Panc1 (cell line): ENCODE results near the gene TNFRSF14. TPM values are rescaled to one million over a fixed set of nuclear protein-coding genes. Genes with fewer than 3 reads are reported as not detected.

Source experiments
- ATAC-seq: fragments of 200-7000 bp; cut with Tn5 transposase; 2 replicates; pipeline ENCODE4 v1.9.1; 2020; ENCODE audit warnings: mild to moderate bottlenecking, moderate library complexity
- BruUV-seq: library from RNA; stranded (reverse); fragments of 400-500 nt; replicated peaks from 2 replicates; lab custom pipeline; 2021; lab: Mats Ljungman, UMichigan
- CTCF ChIA-PET: fragments of 300-600 bp; sonication (Branson Sonifier 250); formaldehyde crosslinking; loops from one replicate; lab custom pipeline; 2022; ENCODE audit warnings: antibody characterized with exemption; lab: Charles Lee
- POLR2A ChIA-PET: fragments of 300-600 bp; sonication (Branson Sonifier 250); formaldehyde crosslinking; loops from one replicate; lab custom pipeline; 2022; ENCODE audit warnings: antibody characterized with exemption; lab: Charles Lee
- DNase-seq: peaks from one replicate; pipeline ENCODE4 v3.0.0-alpha.2; 2010; ENCODE audit warnings: low read depth, low spot score
- H3K27ac ChIP-seq: 2 replicates; pipeline ENCODE4 v1.5.1; 2011; ENCODE audit warnings: mild to moderate bottlenecking, low read length, inconsistent platforms
- H3K27me3 ChIP-seq: fragments of 200-500 bp; sonication (Bioruptor generic); 2 replicates; pipeline ENCODE4 v1.6.0; 2014; ENCODE audit warnings: low read length, inconsistent platforms; ENCODE audit not compliant: control insufficient read depth, insufficient read depth
- H3K36me3 ChIP-seq: fragments of 200-500 bp; sonication (Bioruptor generic); 2 replicates; pipeline ENCODE4 v1.5.1; 2014; ENCODE audit warnings: inconsistent platforms, mild to moderate bottlenecking, low read length, moderate library complexity; ENCODE audit not compliant: control insufficient read depth, insufficient read depth
- H3K4me1 ChIP-seq: 2 replicates; pipeline ENCODE4 v1.5.1; 2011; ENCODE audit warnings: inconsistent platforms, mild to moderate bottlenecking, low read length, moderate library complexity; ENCODE audit not compliant: control insufficient read depth, insufficient read depth
- H3K4me3 ChIP-seq, 2 experiments: 2 replicates each; pipeline ENCODE4 v1.5.1; 2011 to 2012; ENCODE audit warnings: low read depth in 2 of 2, low read length in 2 of 2, mild to moderate bottlenecking in 2 of 2, inconsistent platforms in 1 of 2, moderate library complexity in 1 of 2
- H3K9me3 ChIP-seq: fragments of 200-500 bp; sonication (Bioruptor generic); 2 replicates; pipeline ENCODE4 v1.5.1; 2014; ENCODE audit warnings: low read depth, mild to moderate bottlenecking, inconsistent platforms, low read length, moderate library complexity; ENCODE audit not compliant: control insufficient read depth, insufficient read depth
- POLR2AphosphoS5 ChIP-seq: IDR thresholded peaks from 2 replicates; pipeline ENCODE4 v1.6.1; 2012; ENCODE audit warnings: mild to moderate bottlenecking, low read depth, low read length, moderate library complexity
- SIN3A ChIP-seq: IDR thresholded peaks from 2 replicates; pipeline ENCODE4 v1.6.1; 2012; ENCODE audit warnings: low read depth, mild to moderate bottlenecking, low read length, moderate library complexity, borderline replicate concordance; ENCODE audit not compliant: insufficient read depth
- TCF7L2 ChIP-seq: IDR thresholded peaks from 2 replicates; pipeline ENCODE4 v1.6.1; 2011; ENCODE audit warnings: mild to moderate bottlenecking, low read depth, low read length, inconsistent platforms
- in situ Hi-C: cut with HindIII; loops from 2 replicates; pipeline ENCODE4 v1.10.0; 2016; ENCODE audit warnings: low sequenced_read_pairs, low pct_unique_long_range_greater_than_20kb
- intact Hi-C: fragments of 100-400 bp; cut with micrococcal nuclease; formaldehyde crosslinking; loops from one replicate; pipeline ENCODE4 v1.10.0; 2022; ENCODE audit not compliant: unreplicated experiment
- total RNA-seq: library from RNA; stranded (reverse); gene quantifications from one replicate; pipeline ENCODE4 v1.2.1, GENCODE V29; 2021; ENCODE audit not compliant: unreplicated experiment
- TF ChIP-seq, protein P1 (sequence below), 2 experiments: IDR thresholded peaks; 2 replicates each; pipeline ENCODE4 v1.6.1; 2011 to 2012; ENCODE audit warnings: low read depth in 2 of 2, control low read depth in 1 of 2, low read length in 1 of 2, mild to moderate bottlenecking in 1 of 2, moderate library complexity in 1 of 2; ENCODE audit not compliant: insufficient read depth in 1 of 2
- TF ChIP-seq, protein P2 (sequence below): fragments of 450-650 bp; IDR thresholded peaks from 2 replicates; pipeline ENCODE4 v1.5.1; 2017; ENCODE audit warnings: mild to moderate bottlenecking

Gene TNFRSF14
- total RNA-seq, 1 experiment from 2014 or later: 20.1 TPM

DNA sequence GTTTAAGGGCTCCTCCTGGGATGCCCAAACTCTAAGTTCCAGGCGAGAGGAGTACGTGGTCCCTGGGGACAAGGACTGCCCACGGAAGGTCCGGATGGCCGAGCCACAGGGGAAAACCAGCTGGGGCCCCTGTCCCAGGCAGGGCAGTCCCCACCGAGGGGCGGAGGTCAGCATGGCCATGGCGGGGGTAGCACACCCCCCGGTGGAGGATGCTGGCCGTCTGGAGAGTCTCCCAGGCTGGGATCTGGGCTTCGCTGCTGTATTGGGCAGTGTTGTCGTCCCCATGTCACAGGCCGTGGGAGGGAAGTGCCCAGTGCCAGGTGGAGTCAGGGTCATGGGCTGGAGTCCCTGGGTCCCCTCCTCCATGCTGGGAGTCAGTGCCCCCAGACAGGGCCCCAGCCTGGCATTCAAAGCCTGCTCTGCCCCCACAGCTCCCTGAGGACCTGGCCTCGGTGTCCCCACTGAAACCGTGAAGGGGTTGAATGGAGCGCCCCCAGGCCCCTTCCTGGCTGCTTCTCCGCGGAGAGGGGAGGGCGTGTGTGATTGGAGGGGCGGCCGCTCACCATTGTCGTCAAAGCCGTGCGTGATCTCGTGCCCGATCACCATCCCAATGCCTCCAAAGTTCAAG, 37.2 kb downstream of the TNFRSF14 start:
- DNase-seq (no peak), ATAC-seq (peak; percentile 17; the same call in 1 of the 2 replicates)
- H3K27me3 ChIP-seq: no peaks in the 10 kb centered on the region
- CTCF ChIA-PET: no interaction called here
- H3K36me3 ChIP-seq: no peaks in the 10 kb centered on the region
- no peaks in the 10 kb centered on the region for H3K9me3 ChIP-seq
- in situ Hi-C loops: no loop called here
- POLR2A ChIA-PET: no interaction called here
- H3K4me3 ChIP-seq: no peak overlapping the region
- no TSS peak for BruUV-seq
- no peak overlapping the region for H3K27ac ChIP-seq
- no peaks in the 10 kb centered on the region for H3K4me1 ChIP-seq
- TF ChIP-seq, protein P1, sequence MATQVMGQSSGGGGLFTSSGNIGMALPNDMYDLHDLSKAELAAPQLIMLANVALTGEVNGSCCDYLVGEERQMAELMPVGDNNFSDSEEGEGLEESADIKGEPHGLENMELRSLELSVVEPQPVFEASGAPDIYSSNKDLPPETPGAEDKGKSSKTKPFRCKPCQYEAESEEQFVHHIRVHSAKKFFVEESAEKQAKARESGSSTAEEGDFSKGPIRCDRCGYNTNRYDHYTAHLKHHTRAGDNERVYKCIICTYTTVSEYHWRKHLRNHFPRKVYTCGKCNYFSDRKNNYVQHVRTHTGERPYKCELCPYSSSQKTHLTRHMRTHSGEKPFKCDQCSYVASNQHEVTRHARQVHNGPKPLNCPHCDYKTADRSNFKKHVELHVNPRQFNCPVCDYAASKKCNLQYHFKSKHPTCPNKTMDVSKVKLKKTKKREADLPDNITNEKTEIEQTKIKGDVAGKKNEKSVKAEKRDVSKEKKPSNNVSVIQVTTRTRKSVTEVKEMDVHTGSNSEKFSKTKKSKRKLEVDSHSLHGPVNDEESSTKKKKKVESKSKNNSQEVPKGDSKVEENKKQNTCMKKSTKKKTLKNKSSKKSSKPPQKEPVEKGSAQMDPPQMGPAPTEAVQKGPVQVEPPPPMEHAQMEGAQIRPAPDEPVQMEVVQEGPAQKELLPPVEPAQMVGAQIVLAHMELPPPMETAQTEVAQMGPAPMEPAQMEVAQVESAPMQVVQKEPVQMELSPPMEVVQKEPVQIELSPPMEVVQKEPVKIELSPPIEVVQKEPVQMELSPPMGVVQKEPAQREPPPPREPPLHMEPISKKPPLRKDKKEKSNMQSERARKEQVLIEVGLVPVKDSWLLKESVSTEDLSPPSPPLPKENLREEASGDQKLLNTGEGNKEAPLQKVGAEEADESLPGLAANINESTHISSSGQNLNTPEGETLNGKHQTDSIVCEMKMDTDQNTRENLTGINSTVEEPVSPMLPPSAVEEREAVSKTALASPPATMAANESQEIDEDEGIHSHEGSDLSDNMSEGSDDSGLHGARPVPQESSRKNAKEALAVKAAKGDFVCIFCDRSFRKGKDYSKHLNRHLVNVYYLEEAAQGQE (IDR thresholded peaks at IDR 0.05; ENCODE audit: insufficient read depth in 1 of 2, low read depth in 2 of 2, low read length in 1 of 2): no peak
- no peak for TF ChIP-seq SIN3A
- TF ChIP-seq TCF7L2: no peak
- TF ChIP-seq POLR2AphosphoS5: no peak
- TF ChIP-seq, protein P2, sequence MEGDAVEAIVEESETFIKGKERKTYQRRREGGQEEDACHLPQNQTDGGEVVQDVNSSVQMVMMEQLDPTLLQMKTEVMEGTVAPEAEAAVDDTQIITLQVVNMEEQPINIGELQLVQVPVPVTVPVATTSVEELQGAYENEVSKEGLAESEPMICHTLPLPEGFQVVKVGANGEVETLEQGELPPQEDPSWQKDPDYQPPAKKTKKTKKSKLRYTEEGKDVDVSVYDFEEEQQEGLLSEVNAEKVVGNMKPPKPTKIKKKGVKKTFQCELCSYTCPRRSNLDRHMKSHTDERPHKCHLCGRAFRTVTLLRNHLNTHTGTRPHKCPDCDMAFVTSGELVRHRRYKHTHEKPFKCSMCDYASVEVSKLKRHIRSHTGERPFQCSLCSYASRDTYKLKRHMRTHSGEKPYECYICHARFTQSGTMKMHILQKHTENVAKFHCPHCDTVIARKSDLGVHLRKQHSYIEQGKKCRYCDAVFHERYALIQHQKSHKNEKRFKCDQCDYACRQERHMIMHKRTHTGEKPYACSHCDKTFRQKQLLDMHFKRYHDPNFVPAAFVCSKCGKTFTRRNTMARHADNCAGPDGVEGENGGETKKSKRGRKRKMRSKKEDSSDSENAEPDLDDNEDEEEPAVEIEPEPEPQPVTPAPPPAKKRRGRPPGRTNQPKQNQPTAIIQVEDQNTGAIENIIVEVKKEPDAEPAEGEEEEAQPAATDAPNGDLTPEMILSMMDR: no peak
- intact Hi-C loops: no loop called here

DNA sequence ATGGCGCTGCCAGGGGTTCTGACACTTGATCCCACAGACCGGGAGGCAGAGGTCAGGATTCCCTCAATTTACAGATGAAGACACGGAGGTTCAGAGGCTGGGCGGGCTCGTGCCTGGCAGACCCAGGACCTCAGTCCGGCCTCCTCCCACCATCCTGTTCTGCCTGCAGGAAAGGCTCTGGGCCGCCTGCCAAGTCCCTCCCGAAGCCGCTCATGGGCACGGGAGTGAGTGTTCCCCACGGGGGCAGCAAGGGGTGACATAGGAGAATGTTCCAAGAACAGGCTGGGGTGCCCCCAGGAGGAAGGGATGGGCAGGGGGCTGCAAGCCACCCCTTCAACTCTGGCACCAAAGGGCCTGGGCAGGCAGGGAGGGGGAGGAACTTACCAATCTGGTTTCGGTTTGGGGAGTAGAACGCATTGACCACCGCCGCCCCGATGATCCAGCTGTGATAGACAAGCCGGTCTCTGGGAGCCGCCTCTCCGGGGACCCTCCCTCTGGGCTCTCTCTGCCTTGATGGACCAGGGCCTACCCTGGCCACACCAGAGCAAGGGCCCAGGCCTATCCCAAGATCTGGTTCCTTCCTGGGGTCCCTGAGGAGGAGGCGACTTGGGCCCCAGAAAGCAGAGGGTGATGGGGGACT, 38.0 kb downstream of the TNFRSF14 start:
- H3K4me3 ChIP-seq: no peak overlapping the region
- no peak for ATAC-seq

More for the DNA sequence above, 38.0 kb downstream of the TNFRSF14 start:
- Histone ChIP-seq H3K36me3 (no peaks in the 10 kb centered on the region), H3K27ac (no peak overlapping the region), H3K27me3 (no peaks in the 10 kb centered on the region), H3K4me1 (no peaks in the 10 kb centered on the region), H3K9me3 (no peaks in the 10 kb centered on the region)
- in situ Hi-C loops (no loop called here), intact Hi-C loops (no loop called here)
- BruUV-seq: no TSS peak
- CTCF ChIA-PET: no interaction called here
- no peak for DNase-seq
- no peak for TF ChIP-seq POLR2AphosphoS5
- TF ChIP-seq, protein P1 (IDR thresholded peaks at IDR 0.05; ENCODE audit: insufficient read depth in 1 of 2, low read depth in 2 of 2, low read length in 1 of 2): no peak
- TF ChIP-seq SIN3A: no peak
- TF ChIP-seq, protein P2: no peak
- no peak for TF ChIP-seq TCF7L2
- POLR2A ChIA-PET: no interaction called here
